ENCODE measurements around the gene RHD. TPM values are rescaled to one million over a fixed set of nuclear protein-coding genes. Genes with fewer than 3 reads are reported as not detected.
"Not testable (repeated sequence)": the region's sequence is repeated elsewhere in the genome, so short reads cannot be mapped to it uniquely, and the experiment has no call there.

The RHD gene
- total RNA-seq (1 to 10 TPM in 4 of 7 donors, under 1 TPM in 1, not detected in 2; 0.34 to 3.9 (median 1.8) TPM), polyA plus RNA-seq (under 1 TPM in 2 of 3 donors, not detected in 1; 0.03 to 0.10 TPM)
- long read RNA-seq, donor 1, partial matches to known transcripts, result 0 of 7 reads
- long read RNA-seq, donor 1, other reads (novel, unspliced or antisense), result 0 of 7 reads
- long read RNA-seq, donor 2, result 0 reads

- H3K4me1 ChIP-seq; H3K27me3 ChIP-seq (replicated peaks in 1 of 7); DNase-seq; H3K27ac ChIP-seq; intact Hi-C loops (cut with DNase I; ENCODE audit: low total_unique reads); H3K36me3 ChIP-seq; H3K4me3 ChIP-seq; H3K9me3 ChIP-seq: not testable (repeated sequence)
- 76 to 95% (median 85%) methylated on average over 4 to 8 of the region's 8 CpGs for WGBS, 5 donors
Observed at GRCh38 chr1:25272238-25272637, at the start of gene RHD. TSS of gene RHD (plus strand) at chr1:25272509. CDS start at chr1:25272548, 39 bp downstream.

GRCh38 chr1:25222606-25223005 is 49.7 kb upstream of the RHD start:
- Histone ChIP-seq H3K36me3 (peaks cover 5 to 91% (median 82%) of the 10 kb centered on the region in 6 donors), H3K27ac (no peak overlapping the region), H3K9me3 (no peaks in the 10 kb centered on the region), H3K27me3 (replicated peaks in 1 of 7) (no peaks in the 10 kb centered on the region), H3K4me1 (peaks cover 0 to 3% (median 0%) of the 10 kb centered on the region in 6 donors), H3K4me3 (no peak overlapping the region)
- intact Hi-C loops (cut with DNase I; ENCODE audit: low total_unique reads), result no loop called here
- TF ChIP-seq CTCF (IDR thresholded peaks at IDR 0.05 in 8 of 11, conservative IDR thresholded peaks at IDR 0.05 in 3 of 11), result no peak
- TF ChIP-seq POLR2AphosphoS5 (IDR thresholded peaks at IDR 0.05), result peak in 1 of 3 donors; percentile 11
- no peak for DNase-seq
- 88 to 95% (median 91%) methylated on average over 4 of the region's 4 CpGs for WGBS, 5 donors

- no peak for DNase-seq
- H3K36me3 ChIP-seq, result peaks cover 9 to 100% (median 90%) of the 10 kb centered on the region in 6 donors
- 88 to 95% (median 92%) methylated on average over 3 of the region's 3 CpGs for WGBS, 5 donors
Observed at GRCh38 chr1:25223471-25223870, 48.8 kb upstream of the RHD start.

GRCh38 chr1:25232027-25232865 is 40.1 kb upstream of the RHD start, which contains the start of gene SYF2:
TSS of gene SYF2 (minus strand) at chr1:25232502. CDS start at chr1:25232467, 35 bp downstream.
- Histone ChIP-seq H3K36me3 (peaks cover 6 to 60% (median 41%) of the 10 kb centered on the region in 6 donors), H3K4me1 (peaks cover 23 to 88% (median 65%) of the 10 kb centered on the region in 6 donors), H3K27ac (peak within 1 kb of the TSS; percentile 93 to 100 (median 98)), H3K4me3 (peak within 1 kb of the TSS; percentile 69 to 97 (median 90)), H3K9me3 (no peaks in the 10 kb centered on the region), H3K27me3 (replicated peaks in 1 of 7) (no peaks in the 10 kb centered on the region)
- 0% methylated on average over 39 to 54 of the region's 54 CpGs for WGBS, 5 donors
- intact Hi-C loops (cut with DNase I; ENCODE audit: low total_unique reads), result no loop called here
- DNase-seq, result peak; percentile 96
- TF ChIP-seq POLR2A (IDR thresholded peaks at IDR 0.05) (peak in 1 of 3 donors; percentile 47), POLR2AphosphoS5 (IDR thresholded peaks at IDR 0.05) (peak; percentile 84 to 94 (median 85)), CTCF (IDR thresholded peaks at IDR 0.05 in 8 of 11, conservative IDR thresholded peaks at IDR 0.05 in 3 of 11) (no peak)

More at GRCh38 chr1:25223471-25223870, 48.8 kb upstream of the RHD start:
- TF ChIP-seq POLR2AphosphoS5 (IDR thresholded peaks at IDR 0.05) (no peak), CTCF (IDR thresholded peaks at IDR 0.05 in 8 of 11, conservative IDR thresholded peaks at IDR 0.05 in 3 of 11) (no peak), POLR2A (IDR thresholded peaks at IDR 0.05) (no peak)
- no peaks in the 10 kb centered on the region for H3K9me3 ChIP-seq
- no peaks in the 10 kb centered on the region for H3K27me3 ChIP-seq (replicated peaks in 1 of 7)
- peaks cover 0 to 10% (median 0%) of the 10 kb centered on the region in 6 donors for H3K4me1 ChIP-seq
- no peak overlapping the region for H3K27ac ChIP-seq
- no peak overlapping the region for H3K4me3 ChIP-seq
- intact Hi-C loops (cut with DNase I; ENCODE audit: low total_unique reads), result no loop called here

Measured in spleen (tissue), 13 donors.